ENCODE measurements around the gene PRND.

Gene PRND

GRCh38 chr20:4721719-4722118 lies at the start of gene PRND:
PRND (plus strand) TSS chr20:4721909; CDS start chr20:4724552, 2,643 bp downstream.
- TF ChIP-seq EZH2phosphoT487 (IDR thresholded peaks at IDR 0.05; ENCODE audit: low read depth), result no peak
- no peak for TF ChIP-seq CTCF (IDR thresholded peaks at IDR 0.05; ENCODE audit: low read depth, low read length)
- Histone ChIP-seq H2AFZ (ENCODE audit: low read depth, low read length) (peak within 1 kb of the TSS; percentile 60), H3K4me3 (ENCODE audit: low read length) (peak within 1 kb of the TSS; percentile 74), H3K27ac (ENCODE audit: low read length) (no peak within 1 kb of the TSS), H3K9me3 (ENCODE audit: insufficient read depth, low read length) (no peaks in the 10 kb centered on the region), H3K27me3 (ENCODE audit: low read depth, low read length) (peaks cover 45% of the 10 kb centered on the region), H3K4me2 (ENCODE audit: low read length) (peak within 1 kb of the TSS; percentile 92), H3K4me1 (ENCODE audit: low read length) (peaks cover 22% of the 10 kb centered on the region), H3K9ac (ENCODE audit: low read length) (peak within 1 kb of the TSS; percentile 37), H3K79me2 (ENCODE audit: low read length) (no peaks in the 10 kb centered on the region), H3K36me3 (replicated peaks; ENCODE audit: low read depth, low read length) (no peaks in the 10 kb centered on the region), H4K20me1 (ENCODE audit: insufficient read depth, low read length) (0 out of 2 replicates have a peak, but pooled peaks cover 4% of the 10 kb centered on the region)

GRCh38 chr20:4672948-4673347 lies 48.8 kb upstream of the PRND start:
- no peak overlapping the region for H3K4me2 ChIP-seq (ENCODE audit: low read length)
- peaks cover 27% of the 10 kb centered on the region for H3K27me3 ChIP-seq (ENCODE audit: low read depth, low read length)
- H3K79me2 ChIP-seq (ENCODE audit: low read length), result no peaks in the 10 kb centered on the region
- no peaks in the 10 kb centered on the region for H3K4me1 ChIP-seq (ENCODE audit: low read length)
- H3K27ac ChIP-seq (ENCODE audit: low read length), result no peak overlapping the region
- TF ChIP-seq CTCF (IDR thresholded peaks at IDR 0.05; ENCODE audit: low read depth, low read length) (no peak), EZH2phosphoT487 (IDR thresholded peaks at IDR 0.05; ENCODE audit: low read depth) (no peak)
- no peaks in the 10 kb centered on the region for H3K9me3 ChIP-seq (ENCODE audit: insufficient read depth, low read length)
- no peaks in the 10 kb centered on the region for H3K36me3 ChIP-seq (replicated peaks; ENCODE audit: low read depth, low read length)
- no peak overlapping the region for H3K9ac ChIP-seq (ENCODE audit: low read length)
- H2AFZ ChIP-seq (ENCODE audit: low read depth, low read length), result no peak overlapping the region
- no peak overlapping the region for H3K4me3 ChIP-seq (ENCODE audit: low read length)
- no peaks in the 10 kb centered on the region for H4K20me1 ChIP-seq (ENCODE audit: insufficient read depth, low read length)

DNA sequence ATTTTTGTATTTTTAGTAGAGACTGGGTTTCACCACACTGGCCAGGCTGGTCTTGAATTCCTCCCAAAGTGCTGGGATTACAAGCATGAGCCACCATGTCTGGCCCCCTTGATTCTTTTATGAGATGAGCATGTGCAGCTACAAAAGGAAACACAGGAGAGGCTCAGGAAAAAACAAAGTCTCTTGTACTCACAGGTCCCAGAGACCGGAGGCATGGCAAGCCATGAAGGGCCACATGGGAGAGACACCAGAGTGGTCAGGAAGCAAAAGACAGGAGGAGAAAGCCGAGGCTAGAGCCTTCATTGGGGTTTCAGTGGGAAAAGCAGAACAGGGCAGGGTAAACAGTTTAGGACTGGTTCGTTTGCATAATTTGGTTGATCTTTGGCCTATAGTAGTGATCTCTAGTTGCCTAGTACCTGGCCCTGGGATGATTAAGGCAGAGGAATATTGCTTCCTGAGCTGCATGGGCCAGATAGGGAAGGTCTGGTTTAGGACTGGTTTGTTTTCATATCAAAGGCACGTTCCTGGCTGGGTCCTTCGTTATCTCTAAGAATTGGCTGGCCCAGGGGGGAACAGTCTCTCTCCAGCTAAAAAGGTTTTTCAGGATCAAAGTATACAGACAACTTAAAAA lies 48.2 kb upstream of the PRND start:
- Histone ChIP-seq H3K9me3 (ENCODE audit: insufficient read depth, low read length) (no peaks in the 10 kb centered on the region), H3K4me2 (ENCODE audit: low read length) (no peak overlapping the region), H3K4me3 (ENCODE audit: low read length) (no peak overlapping the region), H3K79me2 (ENCODE audit: low read length) (no peaks in the 10 kb centered on the region), H3K4me1 (ENCODE audit: low read length) (no peaks in the 10 kb centered on the region), H3K9ac (ENCODE audit: low read length) (no peak overlapping the region), H2AFZ (ENCODE audit: low read depth, low read length) (no peak overlapping the region), H3K27ac (ENCODE audit: low read length) (no peak overlapping the region), H3K27me3 (ENCODE audit: low read depth, low read length) (peaks cover 29% of the 10 kb centered on the region), H3K36me3 (replicated peaks; ENCODE audit: low read depth, low read length) (no peaks in the 10 kb centered on the region), H4K20me1 (ENCODE audit: insufficient read depth, low read length) (no peaks in the 10 kb centered on the region)
- TF ChIP-seq CTCF (IDR thresholded peaks at IDR 0.05; ENCODE audit: low read depth, low read length) (no peak), EZH2phosphoT487 (IDR thresholded peaks at IDR 0.05; ENCODE audit: low read depth) (no peak)

- Histone ChIP-seq H3K4me2 (ENCODE audit: low read length) (no peak overlapping the region), H2AFZ (ENCODE audit: low read depth, low read length) (no peak overlapping the region), H3K4me1 (ENCODE audit: low read length) (no peaks in the 10 kb centered on the region), H3K36me3 (replicated peaks; ENCODE audit: low read depth, low read length) (no peaks in the 10 kb centered on the region), H3K4me3 (ENCODE audit: low read length) (no peak overlapping the region), H3K9me3 (ENCODE audit: insufficient read depth, low read length) (no peaks in the 10 kb centered on the region), H4K20me1 (ENCODE audit: insufficient read depth, low read length) (no peaks in the 10 kb centered on the region), H3K27ac (ENCODE audit: low read length) (no peak overlapping the region), H3K9ac (ENCODE audit: low read length) (no peak overlapping the region), H3K27me3 (ENCODE audit: low read depth, low read length) (peaks cover 36% of the 10 kb centered on the region), H3K79me2 (ENCODE audit: low read length) (no peaks in the 10 kb centered on the region)
- TF ChIP-seq CTCF (IDR thresholded peaks at IDR 0.05; ENCODE audit: low read depth, low read length) (no peak), EZH2phosphoT487 (IDR thresholded peaks at IDR 0.05; ENCODE audit: low read depth) (no peak)
Observed at GRCh38 chr20:4674672-4675071, 47.0 kb upstream of the PRND start.
